GM20000 (cell line): ENCODE results near the gene ZNF652.
"Not testable (repeated sequence)": the region's sequence is repeated elsewhere in the genome, so short reads cannot be mapped to it uniquely, and the experiment has no call there.

Source experiments
- DNase-seq: peaks from one replicate; pipeline ENCODE4 v3.0.0; 2012; ENCODE audit warnings: low spot score
- TF ChIP-seq, protein P1 (sequence below): IDR thresholded peaks from 2 replicates; pipeline ENCODE4 v1.5.1; 2012; ENCODE audit warnings: mild to moderate bottlenecking, control low read depth; ENCODE audit errors: extremely low read depth, missing control alignments

The ZNF652 gene

DNA sequence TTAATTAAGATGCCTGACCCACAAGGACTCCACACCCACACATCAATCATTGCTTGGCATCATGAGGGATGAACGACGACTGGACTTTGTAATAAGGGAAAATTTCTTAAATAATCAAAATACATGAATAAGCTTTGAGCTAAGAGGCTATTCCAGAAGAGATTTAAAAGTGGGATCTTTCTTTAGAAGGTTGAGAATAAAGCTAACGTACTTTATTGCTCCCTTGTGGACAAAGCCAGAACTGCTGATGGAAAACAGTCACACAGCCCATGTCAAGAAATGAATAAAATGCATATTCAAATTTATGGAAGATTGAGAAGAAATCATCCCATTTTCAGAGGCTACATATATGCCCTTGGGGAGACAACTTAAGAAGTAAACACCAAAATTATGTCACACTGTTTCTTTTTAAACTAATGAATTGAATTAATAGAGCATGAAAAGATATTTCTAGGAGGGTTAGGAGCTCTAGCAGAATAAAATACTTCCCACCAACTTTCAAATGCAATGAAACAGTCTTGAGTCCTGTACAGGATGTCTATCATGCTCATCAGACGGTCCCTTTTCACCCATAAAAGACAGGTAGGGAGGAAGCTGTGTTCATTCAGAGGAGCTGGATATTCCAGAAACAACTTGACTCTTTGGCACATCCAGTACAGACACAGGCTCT is 71.2 kb downstream of the ZNF652 start:
- no peak for DNase-seq
- TF ChIP-seq, protein P1, sequence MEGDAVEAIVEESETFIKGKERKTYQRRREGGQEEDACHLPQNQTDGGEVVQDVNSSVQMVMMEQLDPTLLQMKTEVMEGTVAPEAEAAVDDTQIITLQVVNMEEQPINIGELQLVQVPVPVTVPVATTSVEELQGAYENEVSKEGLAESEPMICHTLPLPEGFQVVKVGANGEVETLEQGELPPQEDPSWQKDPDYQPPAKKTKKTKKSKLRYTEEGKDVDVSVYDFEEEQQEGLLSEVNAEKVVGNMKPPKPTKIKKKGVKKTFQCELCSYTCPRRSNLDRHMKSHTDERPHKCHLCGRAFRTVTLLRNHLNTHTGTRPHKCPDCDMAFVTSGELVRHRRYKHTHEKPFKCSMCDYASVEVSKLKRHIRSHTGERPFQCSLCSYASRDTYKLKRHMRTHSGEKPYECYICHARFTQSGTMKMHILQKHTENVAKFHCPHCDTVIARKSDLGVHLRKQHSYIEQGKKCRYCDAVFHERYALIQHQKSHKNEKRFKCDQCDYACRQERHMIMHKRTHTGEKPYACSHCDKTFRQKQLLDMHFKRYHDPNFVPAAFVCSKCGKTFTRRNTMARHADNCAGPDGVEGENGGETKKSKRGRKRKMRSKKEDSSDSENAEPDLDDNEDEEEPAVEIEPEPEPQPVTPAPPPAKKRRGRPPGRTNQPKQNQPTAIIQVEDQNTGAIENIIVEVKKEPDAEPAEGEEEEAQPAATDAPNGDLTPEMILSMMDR, result peak; percentile 22

DNA sequence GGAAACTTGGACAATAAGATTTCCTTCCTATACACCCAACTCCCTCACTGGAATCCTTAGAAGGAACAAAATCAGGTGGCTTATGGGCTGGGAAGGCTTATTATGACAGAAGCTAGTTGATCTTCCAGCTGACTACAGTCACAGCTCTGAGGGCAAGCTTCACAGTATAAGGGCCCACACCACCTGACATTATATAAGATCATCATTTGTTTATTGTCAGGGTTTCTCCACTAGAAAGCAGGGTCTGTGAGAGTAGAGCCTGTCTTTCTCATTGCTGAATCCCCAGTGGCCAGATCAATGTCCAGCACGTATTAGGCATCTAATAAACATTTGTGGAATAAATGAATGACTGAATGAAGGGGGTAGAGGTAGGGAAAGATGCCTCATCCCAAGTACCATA is 73.7 kb downstream of the ZNF652 start:
- TF ChIP-seq, protein P1, result no peak
- no peak for DNase-seq

DNA sequence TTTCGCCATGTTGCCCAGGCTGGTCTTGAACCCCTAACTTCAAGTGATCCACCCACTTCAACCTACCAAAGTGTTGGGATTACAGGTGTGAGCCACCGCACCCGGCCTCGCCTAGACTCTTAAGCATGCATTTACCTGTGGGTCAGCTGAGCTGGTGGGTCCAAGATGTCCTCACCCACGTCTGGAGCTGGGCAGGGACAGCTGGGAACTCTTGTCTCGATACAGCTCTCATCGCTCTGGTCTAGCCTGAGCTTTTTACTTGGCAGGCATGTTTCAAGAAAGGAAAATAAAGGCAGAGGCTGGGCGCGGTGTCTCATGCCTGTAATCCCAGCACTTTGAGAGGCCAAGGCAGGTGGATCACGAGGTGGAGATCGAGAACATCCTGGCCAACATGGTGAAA is 74.6 kb downstream of the ZNF652 start:
- TF ChIP-seq, protein P1, result no peak
- DNase-seq, result no peak

DNA sequence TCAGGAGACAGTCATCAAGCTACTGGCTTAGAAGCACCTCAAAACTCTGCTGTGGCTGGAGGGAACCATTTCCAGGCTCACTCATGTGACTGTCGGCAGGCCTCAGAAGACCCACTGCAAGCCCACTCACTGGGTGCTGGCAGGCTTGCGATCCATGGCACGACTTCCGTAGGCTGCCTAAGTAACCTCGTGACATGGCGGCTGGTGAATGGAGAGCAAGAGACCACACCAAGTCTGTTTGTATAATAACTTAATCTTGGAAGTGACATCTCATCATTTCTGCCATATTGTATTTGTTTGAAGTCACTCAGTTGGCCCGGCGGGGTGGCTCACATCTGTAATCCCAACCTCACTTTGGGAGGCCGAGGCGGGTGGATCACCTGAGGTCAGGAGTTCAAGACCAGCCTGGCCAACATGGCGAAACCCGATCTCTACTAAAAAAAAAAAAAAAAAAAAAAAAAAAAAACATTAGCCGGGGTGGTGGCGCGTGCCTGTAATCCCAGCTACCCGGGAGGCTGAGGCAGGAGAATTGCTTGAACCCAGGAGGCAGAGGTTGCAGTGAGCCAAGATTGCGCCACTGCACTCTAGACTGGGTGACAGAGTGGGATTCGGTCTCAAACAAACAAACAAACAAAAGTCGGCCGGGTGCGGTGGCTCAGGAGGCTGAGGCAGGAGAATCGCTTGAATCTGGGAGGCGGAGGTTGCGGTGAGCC is 75.6 kb downstream of the ZNF652 start:
- not testable (repeated sequence) for DNase-seq

DNA sequence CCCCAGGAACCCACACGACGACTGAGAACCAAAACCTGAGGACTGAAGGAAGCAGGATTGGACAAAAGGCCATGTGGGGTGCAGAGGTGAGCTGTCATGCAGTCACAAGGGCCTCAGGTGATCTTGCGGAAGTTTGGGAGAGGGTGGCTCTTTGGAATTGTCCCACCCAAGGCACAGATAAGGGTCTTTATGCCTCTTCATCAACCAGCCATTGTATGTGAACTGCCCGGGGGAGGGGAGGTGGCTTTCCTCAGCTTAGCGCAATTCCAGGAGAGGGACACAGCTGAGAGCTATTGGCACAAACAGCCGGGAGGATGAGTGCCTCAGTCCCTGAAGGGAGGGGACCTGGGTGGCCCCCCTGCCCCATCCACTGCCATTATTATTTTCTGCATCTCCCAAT is 76.3 kb downstream of the ZNF652 start:
- TF ChIP-seq, protein P1, result no peak
- no peak for DNase-seq

DNA sequence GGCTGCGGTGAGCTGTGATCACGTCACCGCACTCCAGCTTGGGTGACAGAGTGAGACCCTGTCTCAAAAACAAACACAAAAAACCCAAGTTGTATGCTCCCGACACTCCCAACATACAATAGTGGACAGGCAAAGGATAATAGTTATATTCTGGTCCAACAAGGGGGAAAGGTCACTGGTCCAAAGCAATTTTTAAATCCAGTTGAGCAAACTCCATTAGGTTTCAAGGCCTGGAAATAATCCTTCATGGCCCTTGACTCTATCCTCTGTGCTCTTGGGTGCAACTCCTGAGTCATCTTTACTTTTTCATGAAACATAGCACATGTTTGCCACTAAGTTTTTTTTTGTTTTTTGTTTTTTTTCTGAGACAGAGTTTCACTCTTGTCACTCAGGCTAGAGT is 81.1 kb downstream of the ZNF652 start:
- DNase-seq, result no peak
- TF ChIP-seq, protein P1, result no peak

DNA sequence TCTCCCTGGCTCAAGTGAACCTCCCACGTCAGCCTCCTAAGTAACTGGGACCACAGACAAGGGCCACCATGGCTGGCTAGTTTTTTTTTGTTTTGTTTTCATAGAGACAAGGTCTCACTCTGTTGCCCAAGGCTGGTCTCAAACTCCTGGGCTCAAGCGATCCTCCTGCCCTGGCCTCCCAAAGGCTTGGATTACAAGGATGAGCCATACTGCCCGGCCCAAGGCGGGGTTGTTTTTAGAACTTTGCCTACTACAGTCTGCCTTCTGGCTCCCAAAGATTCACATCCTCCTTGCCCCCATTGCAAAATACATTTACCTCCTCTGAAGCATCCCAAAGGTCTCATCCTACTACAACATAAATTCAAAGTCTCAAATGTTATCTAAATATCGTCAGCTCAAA is 82.0 kb downstream of the ZNF652 start:
- TF ChIP-seq, protein P1, result no peak
- no peak for DNase-seq

DNA sequence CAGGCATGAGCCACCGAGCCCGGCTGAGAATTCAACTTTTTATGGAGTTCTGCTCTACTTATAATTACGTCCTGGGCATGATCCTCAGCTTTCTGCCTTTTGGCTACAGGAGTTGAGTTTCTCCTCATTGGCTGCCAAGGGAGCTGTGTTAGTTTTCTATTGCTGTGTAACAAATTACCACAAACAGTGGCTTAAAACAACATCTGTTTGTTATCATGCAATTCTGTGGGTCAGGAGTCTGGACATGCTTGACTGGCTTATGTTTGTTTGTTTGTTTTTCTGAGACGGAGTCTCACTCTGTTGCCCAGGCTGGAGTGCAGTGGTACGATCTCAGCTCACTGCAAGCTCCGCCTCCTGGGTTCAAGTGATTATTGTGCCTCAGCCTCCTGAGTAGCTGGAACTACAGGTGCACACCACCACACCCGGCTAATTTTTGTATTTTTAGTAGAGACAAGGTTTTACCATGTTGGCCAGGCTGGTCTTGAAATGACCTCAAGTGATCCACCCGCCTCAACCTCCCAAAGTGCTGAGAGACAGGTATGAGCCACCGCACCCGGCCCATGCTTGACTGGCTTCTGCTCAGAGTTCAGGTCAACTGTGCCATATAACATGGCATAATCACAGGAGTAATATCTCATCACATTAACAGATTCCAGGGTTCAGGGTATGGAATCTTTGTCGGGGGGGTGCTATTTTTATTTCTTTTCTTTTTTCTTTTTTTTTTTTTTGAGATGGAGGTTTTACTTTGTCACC is 82.6 kb downstream of the ZNF652 start:
- not testable (repeated sequence) for DNase-seq
